RWPE1 (cell line): ENCODE data around the gene GAP43.

Source experiments
- CTCF ChIA-PET: fragments of 350-600 bp; sonication (Branson Sonifier 250); formaldehyde crosslinking; extraction: SDS; loops from one replicate; lab custom pipeline; 2021; lab: Yijun Ruan, JAX
- POLR2A ChIA-PET: fragments of 400-600 bp; formaldehyde crosslinking; extraction: SDS; loops from one replicate; lab custom pipeline; 2020; ENCODE audit warnings: antibody characterized with exemption; ENCODE audit not compliant: low non-redundant PET; lab: Yijun Ruan, JAX
- DNase-seq: peaks from one replicate; pipeline ENCODE4 v3.0.0; 2012; ENCODE audit warnings: low spot score
- H3K27ac ChIP-seq: fragments of 450-650 bp; 2 replicates; pipeline ENCODE4 v1.5.1; 2017
- CTCF ChIP-seq: fragments of 450-650 bp; conservative IDR thresholded peaks from 2 replicates; pipeline ENCODE4 v1.5.1; 2017; ENCODE audit warnings: low read depth, mild to moderate bottlenecking

GAP43 gene

GRCh38 chr3:115768661-115769060, 145.4 kb downstream of the GAP43 start:
- no peak overlapping the region for H3K27ac ChIP-seq
- ChIA-PET POLR2A (no interaction called here), CTCF (no interaction called here)
- TF ChIP-seq CTCF: no peak
- DNase-seq: no peak
